ENCODE measurements around the gene PARD6B.

DNA sequence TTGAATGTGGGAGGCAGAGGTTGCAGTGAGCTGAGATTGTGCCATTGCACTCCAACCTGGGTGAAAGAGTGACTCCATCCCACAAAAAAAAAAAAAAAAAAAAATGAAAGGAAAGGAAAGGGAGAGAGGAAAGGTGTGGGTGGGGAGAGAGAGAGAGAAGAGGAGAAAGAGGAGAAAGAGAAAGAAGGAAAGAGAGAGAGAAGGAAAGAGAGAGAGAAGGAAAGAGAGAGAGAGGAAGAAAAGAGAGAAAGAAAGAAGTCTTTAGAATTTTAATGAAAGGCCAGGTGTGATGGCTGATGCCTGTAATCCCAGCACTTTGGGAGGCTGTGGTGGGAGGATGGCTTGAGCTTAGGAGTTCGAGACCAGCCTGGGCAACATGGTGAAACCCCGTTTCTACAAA lies 55.8 kb downstream of the PARD6B start:
- TF ChIP-seq, protein P1, sequence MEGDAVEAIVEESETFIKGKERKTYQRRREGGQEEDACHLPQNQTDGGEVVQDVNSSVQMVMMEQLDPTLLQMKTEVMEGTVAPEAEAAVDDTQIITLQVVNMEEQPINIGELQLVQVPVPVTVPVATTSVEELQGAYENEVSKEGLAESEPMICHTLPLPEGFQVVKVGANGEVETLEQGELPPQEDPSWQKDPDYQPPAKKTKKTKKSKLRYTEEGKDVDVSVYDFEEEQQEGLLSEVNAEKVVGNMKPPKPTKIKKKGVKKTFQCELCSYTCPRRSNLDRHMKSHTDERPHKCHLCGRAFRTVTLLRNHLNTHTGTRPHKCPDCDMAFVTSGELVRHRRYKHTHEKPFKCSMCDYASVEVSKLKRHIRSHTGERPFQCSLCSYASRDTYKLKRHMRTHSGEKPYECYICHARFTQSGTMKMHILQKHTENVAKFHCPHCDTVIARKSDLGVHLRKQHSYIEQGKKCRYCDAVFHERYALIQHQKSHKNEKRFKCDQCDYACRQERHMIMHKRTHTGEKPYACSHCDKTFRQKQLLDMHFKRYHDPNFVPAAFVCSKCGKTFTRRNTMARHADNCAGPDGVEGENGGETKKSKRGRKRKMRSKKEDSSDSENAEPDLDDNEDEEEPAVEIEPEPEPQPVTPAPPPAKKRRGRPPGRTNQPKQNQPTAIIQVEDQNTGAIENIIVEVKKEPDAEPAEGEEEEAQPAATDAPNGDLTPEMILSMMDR (IDR thresholded peaks at IDR 0.05): no peak
- TF ChIP-seq POLR2A (IDR thresholded peaks at IDR 0.05): no peak
